ENCODE results near the gene C4orf46.
A peak's percentile ranks its signal among the peaks of the same experiment; 100 is the strongest.

The C4orf46 gene

DNA sequence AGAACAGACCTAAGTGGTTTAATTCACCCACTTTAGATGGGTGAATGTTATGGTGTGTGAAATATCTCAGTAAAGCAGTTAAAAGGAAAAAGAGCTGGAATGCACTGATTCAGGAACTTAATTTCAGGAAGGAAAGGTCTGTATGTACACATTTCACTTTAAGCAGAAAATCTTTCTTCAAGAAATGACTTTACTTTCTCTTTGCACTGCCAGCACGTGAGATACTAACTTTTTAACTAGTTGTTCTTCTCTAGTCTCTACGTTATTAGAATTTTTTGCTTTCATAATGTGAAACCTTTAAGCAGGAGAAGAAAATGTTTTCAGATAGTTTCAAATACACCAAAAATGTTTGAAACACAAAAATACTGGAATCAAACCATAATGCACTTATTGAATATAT, 18.8 kb downstream of the C4orf46 start:
- DNase-seq, result no peak

GRCh38 chr4:158649111-158649680, 22.5 kb downstream of the C4orf46 start:
- DNase-seq, result no peak

DNA sequence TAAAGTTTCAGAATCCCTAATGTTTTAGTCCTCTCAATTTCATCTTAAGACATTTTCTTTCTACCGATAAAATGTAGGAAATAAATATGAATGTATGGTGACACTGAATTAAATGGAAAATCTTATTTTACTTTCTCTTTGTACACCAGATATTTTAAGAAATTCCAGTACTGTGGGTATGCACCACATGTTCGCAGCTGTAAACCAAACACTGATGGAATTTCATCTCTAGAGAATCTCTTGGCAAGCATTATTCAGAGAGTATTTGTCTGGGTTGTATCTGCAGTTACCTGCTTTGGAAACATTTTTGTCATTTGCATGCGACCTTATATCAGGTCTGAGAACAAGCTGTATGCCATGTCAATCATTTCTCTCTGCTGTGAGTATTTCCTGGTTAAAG, 26.9 kb downstream of the C4orf46 start:
- DNase-seq, result no peak

DNA sequence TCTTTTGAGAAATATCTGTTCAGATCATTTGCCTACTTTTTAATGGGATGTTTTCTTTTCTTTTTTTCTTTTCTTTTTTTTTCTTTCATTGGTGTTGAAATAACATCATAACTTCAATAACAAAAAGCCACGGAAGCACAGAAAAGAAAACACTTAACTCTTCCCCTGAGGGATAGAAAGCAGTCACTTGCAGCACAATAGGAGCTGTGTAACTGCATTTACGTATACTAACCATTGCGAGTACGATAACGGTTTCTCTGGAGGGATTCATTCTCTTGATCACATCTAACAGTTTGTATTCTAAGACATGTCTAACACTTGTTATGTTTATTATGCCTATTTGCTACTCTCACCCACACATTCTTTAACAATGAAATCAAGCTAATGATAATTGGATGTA, 27.3 kb downstream of the C4orf46 start:
- DNase-seq, result no peak

- no peak for DNase-seq
Observed at GRCh38 chr4:158636619-158637018, 35.1 kb downstream of the C4orf46 start.

DNA sequence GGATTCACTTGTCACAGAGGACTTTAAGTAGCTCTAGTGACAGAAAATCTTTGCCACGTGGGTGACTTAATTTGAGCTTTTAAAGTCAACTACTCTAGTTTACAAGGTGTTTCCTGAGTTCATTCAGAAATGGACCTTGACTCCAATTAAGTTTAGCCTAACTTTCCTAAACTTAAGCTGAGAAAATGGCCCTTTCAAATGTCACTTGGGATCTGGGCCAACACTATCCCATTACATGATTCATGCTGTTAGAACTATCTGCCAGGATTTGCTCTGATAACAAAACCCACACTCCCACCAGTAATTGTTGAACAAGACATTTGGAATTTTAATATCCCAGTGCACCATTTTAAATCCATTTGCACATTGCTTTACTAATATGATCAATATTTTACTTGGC, 40.8 kb downstream of the C4orf46 start:
- DNase-seq, result peak; percentile 29

DNA sequence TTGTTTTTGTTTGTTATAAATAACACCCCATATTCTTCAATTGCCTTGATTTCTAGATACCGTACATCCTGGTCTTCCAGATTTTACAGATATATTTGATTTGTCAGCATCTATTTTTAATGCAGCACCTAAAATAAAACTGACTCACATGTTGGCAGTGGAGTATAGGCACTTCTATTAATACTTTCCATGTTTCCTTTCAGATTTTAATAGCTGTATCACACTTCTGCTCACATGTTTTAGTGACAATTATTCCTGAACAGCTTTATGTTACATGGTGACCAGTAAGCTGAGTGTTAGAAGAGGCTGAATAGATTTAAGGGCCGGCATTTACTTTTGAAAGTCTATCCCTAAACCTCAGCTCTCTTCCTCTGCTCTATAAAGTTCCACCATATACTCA, 46.1 kb downstream of the C4orf46 start:
- no peak for DNase-seq

GRCh38 chr4:158624889-158625478, 46.7 kb downstream of the C4orf46 start:
- peak; percentile 39 for DNase-seq

GRCh38 chr4:158622251-158622650, 49.4 kb downstream of the C4orf46 start:
- DNase-seq, result no peak

- DNase-seq, result no peak
Observed at GRCh38 chr4:158621729-158622128, 50.0 kb downstream of the C4orf46 start.

- no peak for DNase-seq
Observed at GRCh38 chr4:158617956-158618355, 53.7 kb downstream of the C4orf46 start.
